Fibroblast of lung (primary cell): ENCODE data around the gene PLA1A. TPM values are rescaled to one million over a fixed set of nuclear protein-coding genes. Genes with fewer than 3 reads are reported as not detected.

Experiments
- DNase-seq, 2 donors: peaks; one replicate each; pipeline versions ENCODE4 v3.0.0 to v3.0.0-alpha.2; 2010; ENCODE audit warnings: low read depth in 2 of 2
- H2AFZ ChIP-seq: 2 replicates; pipeline ENCODE4 v1.5.1; 2012; ENCODE audit warnings: low read length, control low read depth, inconsistent platforms
- H3K27ac ChIP-seq: 2 replicates; pipeline ENCODE4 v1.5.1; 2011; ENCODE audit warnings: low read length, control low read depth; ENCODE audit not compliant: insufficient read depth
- H3K27me3 ChIP-seq: 2 replicates; pipeline ENCODE4 v1.5.1; 2011; ENCODE audit warnings: mild to moderate bottlenecking, low read length; ENCODE audit not compliant: control insufficient read depth, insufficient read depth
- H3K36me3 ChIP-seq: 2 replicates; pipeline ENCODE4 v1.5.1; 2011; ENCODE audit warnings: low read length; ENCODE audit not compliant: control insufficient read depth, insufficient read depth
- H3K4me1 ChIP-seq: 2 replicates; pipeline ENCODE4 v1.5.1; 2011; ENCODE audit warnings: low read length; ENCODE audit not compliant: control insufficient read depth, insufficient read depth; ENCODE audit errors: extremely low read depth
- H3K4me2 ChIP-seq: 2 replicates; pipeline ENCODE4 v1.5.1; 2011; ENCODE audit warnings: low read length, control low read depth; ENCODE audit not compliant: insufficient read depth; ENCODE audit errors: extremely low read depth
- H3K4me3 ChIP-seq, 4 experiments: fragments of 200-600 bp in 1 of 4; sonication (generic) in 1 of 4; replicated peaks in 1 of 4; 2 replicates each; pipeline ENCODE4 v1.5.1; 2011 to 2016; ENCODE audit warnings: low read length in 4 of 4, low read depth in 3 of 4, mild to moderate bottlenecking in 3 of 4, control low read depth in 2 of 4, inconsistent platforms in 1 of 4, mixed read lengths in 1 of 4; ENCODE audit not compliant: insufficient read depth in 1 of 4; ENCODE audit errors: control extremely low read depth in 1 of 4
- H3K79me2 ChIP-seq: 2 replicates; pipeline ENCODE4 v1.5.1; 2012; ENCODE audit warnings: mild to moderate bottlenecking, low read length, inconsistent platforms; ENCODE audit not compliant: control insufficient read depth, insufficient read depth
- H3K9ac ChIP-seq: 2 replicates; pipeline ENCODE4 v1.5.1; 2011; ENCODE audit warnings: mild to moderate bottlenecking, low read length, control low read depth; ENCODE audit not compliant: insufficient read depth
- H3K9me3 ChIP-seq: 2 replicates; pipeline ENCODE4 v1.5.1; 2012; ENCODE audit warnings: low read depth, low read length; ENCODE audit not compliant: control insufficient read depth, insufficient read depth
- H4K20me1 ChIP-seq: 2 replicates; pipeline ENCODE4 v1.5.1; 2011; ENCODE audit warnings: low read length; ENCODE audit not compliant: control insufficient read depth, insufficient read depth; ENCODE audit errors: extremely low read depth
- EZH2 ChIP-seq: IDR thresholded peaks from 2 replicates; pipeline ENCODE4 v1.5.1; 2012; ENCODE audit warnings: low read length, control low read depth, mild to moderate bottlenecking; ENCODE audit errors: missing control alignments
- polyA plus RNA-seq, 2 donors: library from polyadenylated mRNA; depleted of rRNA in 1 of 2; stranded (reverse) in 1 of 2; unstranded in 1 of 2; fragments of >200 nt; gene quantifications; 2 replicates each; pipeline ENCODE4 v1.2.1, GENCODE V29; 2011 to 2012; ENCODE audit warnings: missing spikeins in 1 of 2
- total RNA-seq: library from RNA; depleted of rRNA; stranded (reverse); fragments of >200 nt; gene quantifications from 2 replicates; pipeline ENCODE4 v1.2.1, GENCODE V29; 2014
- TF ChIP-seq, protein P1 (sequence below), 2 donors: IDR thresholded peaks in 1 of 2; conservative IDR thresholded peaks in 1 of 2; 1 replicate in 1 of 2; 2 replicates in 1 of 2; pipeline ENCODE4 v1.5.1; 2011 to 2012; ENCODE audit warnings: low read length in 2 of 2, control low read depth in 1 of 2, inconsistent platforms in 1 of 2, low read depth in 1 of 2, mild to moderate bottlenecking in 1 of 2

The PLA1A gene
- total and polyA plus RNA-seq, 2 donors (not counting 1 experiment from before 2014, with no cell fraction given) = under 0.01 TPM; not detected in 1

DNA sequence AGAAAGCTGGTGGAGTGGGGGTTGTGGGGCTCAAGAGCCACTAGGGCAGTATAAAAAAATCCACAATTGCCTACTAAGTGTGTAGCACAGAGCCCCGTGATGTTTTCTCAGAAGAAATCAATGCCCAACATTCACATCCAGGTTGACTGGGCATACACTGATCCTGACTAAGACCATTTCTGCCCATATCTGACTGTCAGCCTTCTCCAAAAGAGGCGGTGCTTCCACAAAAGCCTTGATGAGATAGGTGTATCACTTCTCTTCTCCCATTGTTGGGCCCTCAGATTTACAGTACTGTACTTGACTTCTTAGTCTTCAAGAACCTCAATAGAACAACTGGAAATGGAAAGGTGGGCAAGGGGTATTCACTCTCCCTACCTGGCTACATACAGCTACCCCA, 61.3 kb downstream of the PLA1A start:
- H4K20me1 ChIP-seq = no peaks in the 10 kb centered on the region
- H3K36me3 ChIP-seq = no peaks in the 10 kb centered on the region
- no peak overlapping the region for H3K4me3 ChIP-seq
- no peak overlapping the region for H3K9ac ChIP-seq
- no peak overlapping the region for H3K4me2 ChIP-seq
- no peaks in the 10 kb centered on the region for H3K4me1 ChIP-seq
- no peaks in the 10 kb centered on the region for H3K9me3 ChIP-seq
- TF ChIP-seq, protein P1, sequence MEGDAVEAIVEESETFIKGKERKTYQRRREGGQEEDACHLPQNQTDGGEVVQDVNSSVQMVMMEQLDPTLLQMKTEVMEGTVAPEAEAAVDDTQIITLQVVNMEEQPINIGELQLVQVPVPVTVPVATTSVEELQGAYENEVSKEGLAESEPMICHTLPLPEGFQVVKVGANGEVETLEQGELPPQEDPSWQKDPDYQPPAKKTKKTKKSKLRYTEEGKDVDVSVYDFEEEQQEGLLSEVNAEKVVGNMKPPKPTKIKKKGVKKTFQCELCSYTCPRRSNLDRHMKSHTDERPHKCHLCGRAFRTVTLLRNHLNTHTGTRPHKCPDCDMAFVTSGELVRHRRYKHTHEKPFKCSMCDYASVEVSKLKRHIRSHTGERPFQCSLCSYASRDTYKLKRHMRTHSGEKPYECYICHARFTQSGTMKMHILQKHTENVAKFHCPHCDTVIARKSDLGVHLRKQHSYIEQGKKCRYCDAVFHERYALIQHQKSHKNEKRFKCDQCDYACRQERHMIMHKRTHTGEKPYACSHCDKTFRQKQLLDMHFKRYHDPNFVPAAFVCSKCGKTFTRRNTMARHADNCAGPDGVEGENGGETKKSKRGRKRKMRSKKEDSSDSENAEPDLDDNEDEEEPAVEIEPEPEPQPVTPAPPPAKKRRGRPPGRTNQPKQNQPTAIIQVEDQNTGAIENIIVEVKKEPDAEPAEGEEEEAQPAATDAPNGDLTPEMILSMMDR (conservative IDR thresholded peaks at IDR 0.05 in 1 of 2, IDR thresholded peaks at IDR 0.05 in 1 of 2; ENCODE audit: low read depth in 1 of 2, low read length in 2 of 2) = no peak
- TF ChIP-seq EZH2 = no peak
- H3K79me2 ChIP-seq = no peaks in the 10 kb centered on the region
- DNase-seq = no peak
- H2AFZ ChIP-seq = no peak overlapping the region
- H3K27me3 ChIP-seq = no peaks in the 10 kb centered on the region
- H3K27ac ChIP-seq = no peak overlapping the region

DNA sequence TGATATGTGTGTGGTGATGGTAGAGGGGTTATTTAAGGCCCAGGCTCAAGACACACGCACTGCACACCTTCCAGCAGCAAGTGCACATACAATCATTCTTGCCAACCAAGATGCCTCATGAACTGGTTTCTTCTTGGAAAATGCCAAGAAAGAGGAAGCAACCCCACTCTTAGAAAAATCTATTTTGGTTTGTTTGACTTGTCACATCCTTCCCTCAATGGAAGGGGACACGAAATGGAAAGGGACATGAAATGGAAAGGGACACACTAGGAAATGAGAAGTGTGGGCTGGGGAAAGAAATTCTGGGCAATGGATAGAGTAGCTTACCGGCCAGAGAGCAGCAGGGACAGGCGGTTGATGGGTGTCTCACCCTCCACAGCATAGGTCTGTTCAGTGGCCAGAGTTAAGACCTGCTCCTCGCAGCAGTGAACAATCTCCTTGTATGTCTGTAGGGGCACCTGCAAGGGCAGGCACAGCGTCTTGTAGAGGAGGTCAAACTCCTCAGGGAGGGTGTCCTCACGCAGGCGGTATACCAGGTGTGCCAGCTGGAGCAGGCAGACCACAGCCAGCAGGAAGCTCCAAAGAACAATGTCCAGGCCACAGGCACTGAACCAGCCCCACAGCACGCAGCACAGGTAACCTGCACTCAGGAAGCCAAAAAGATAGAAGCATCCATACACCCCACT, 62.1 kb downstream of the PLA1A start:
- TF ChIP-seq, protein P1 (conservative IDR thresholded peaks at IDR 0.05 in 1 of 2, IDR thresholded peaks at IDR 0.05 in 1 of 2; ENCODE audit: low read depth in 1 of 2, low read length in 2 of 2) = no peak
- no peak for TF ChIP-seq EZH2
- Histone ChIP-seq H3K4me1 (no peaks in the 10 kb centered on the region), H2AFZ (no peak overlapping the region), H3K27ac (no peak overlapping the region), H3K79me2 (no peaks in the 10 kb centered on the region), H3K9me3 (no peaks in the 10 kb centered on the region), H3K9ac (no peak overlapping the region), H3K4me3 (no peak overlapping the region), H4K20me1 (no peaks in the 10 kb centered on the region), H3K4me2 (no peak overlapping the region), H3K27me3 (no peaks in the 10 kb centered on the region), H3K36me3 (no peaks in the 10 kb centered on the region)
- DNase-seq = no peak

DNA sequence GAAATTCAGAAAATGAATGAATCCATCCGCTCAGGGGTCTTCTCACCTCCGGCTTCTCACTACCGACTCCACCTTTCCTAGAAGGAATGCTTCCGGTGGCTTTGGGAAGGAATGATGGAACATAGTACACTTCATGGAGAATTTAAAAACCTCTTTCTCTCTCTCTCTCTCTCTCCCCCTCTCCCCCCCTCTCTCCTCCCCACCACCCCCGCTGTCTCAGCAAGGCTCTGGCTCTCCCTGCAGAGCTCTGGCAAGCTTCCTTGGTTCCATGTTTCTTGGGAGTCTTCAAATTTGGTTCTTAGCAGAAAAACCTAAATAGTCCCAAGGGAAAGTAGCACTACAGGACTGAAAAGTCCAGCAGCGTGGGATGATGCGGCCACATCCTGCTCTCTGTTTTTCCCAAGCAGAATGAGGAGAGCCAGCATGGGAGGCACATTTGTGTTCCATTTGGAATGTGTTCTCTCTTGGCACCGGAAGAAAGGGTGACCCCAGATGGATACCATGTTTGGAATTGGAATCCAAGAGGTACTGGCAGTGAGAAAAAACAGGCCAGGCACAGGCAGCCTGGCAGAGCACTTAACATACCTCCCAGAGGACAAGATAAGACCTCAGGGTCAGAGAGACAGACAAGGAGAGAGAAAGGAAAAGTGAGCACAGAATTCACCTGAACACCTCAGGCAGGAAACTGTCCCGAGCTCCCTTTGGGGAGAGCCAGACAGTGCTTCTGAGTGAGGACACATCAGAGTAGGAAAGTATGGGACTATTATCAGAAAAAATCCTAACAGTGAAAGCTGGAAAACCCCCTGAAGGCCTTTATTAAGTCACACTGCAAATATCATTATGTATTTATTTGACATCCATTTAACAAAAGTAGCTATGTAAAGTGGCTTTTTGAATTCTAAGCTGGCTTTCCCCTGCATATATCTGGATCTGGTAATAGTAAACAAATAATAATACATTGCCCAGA, 63.1 kb downstream of the PLA1A start, which contains the start of gene POPDC2:
POPDC2 (minus strand) TSS at position 116 of the 967 bp plus-strand sequence. CDS start 166 bp downstream, outside the sequence.
- Histone ChIP-seq H3K36me3 (no peaks in the 10 kb centered on the region), H3K4me3 (no peak within 1 kb of the TSS), H2AFZ (no peak within 1 kb of the TSS), H4K20me1 (no peaks in the 10 kb centered on the region), H3K79me2 (no peaks in the 10 kb centered on the region), H3K4me2 (no peak within 1 kb of the TSS), H3K4me1 (no peaks in the 10 kb centered on the region), H3K9me3 (no peaks in the 10 kb centered on the region), H3K27ac (no peak within 1 kb of the TSS), H3K9ac (no peak within 1 kb of the TSS), H3K27me3 (no peaks in the 10 kb centered on the region)
- no peak for DNase-seq
- no peak for TF ChIP-seq EZH2
- TF ChIP-seq, protein P1 (conservative IDR thresholded peaks at IDR 0.05 in 1 of 2, IDR thresholded peaks at IDR 0.05 in 1 of 2; ENCODE audit: low read depth in 1 of 2, low read length in 2 of 2) = no peak
